ENCODE data around the gene ASCL2. TPM values are rescaled to one million over a fixed set of nuclear protein-coding genes. Genes with fewer than 3 reads are reported as not detected.

ASCL2 gene
- total RNA-seq, 1 experiment from 2014 or later, result not detected

- H3K9me2 ChIP-seq (replicated peaks; ENCODE audit: insufficient read depth, low read length), result no peaks in the 10 kb centered on the region
- no peaks in the 10 kb centered on the region for H3K9me3 ChIP-seq (ENCODE audit: low read length)
- H2AFZ ChIP-seq (ENCODE audit: low read length), result no peak overlapping the region
- H3K4me1 ChIP-seq (ENCODE audit: low read length), result peaks cover 20% of the 10 kb centered on the region
- DNase-seq, result no peak
- no peaks in the 10 kb centered on the region for H3K27me3 ChIP-seq (ENCODE audit: low read length)
- no peaks in the 10 kb centered on the region for H3K79me2 ChIP-seq (ENCODE audit: low read length)
- no peaks in the 10 kb centered on the region for H3K36me3 ChIP-seq (ENCODE audit: insufficient read depth, low read length)
- no peak overlapping the region for H3K4me2 ChIP-seq (ENCODE audit: low read depth, low read length, poor library complexity, severe bottlenecking)
- no peak overlapping the region for H3K9ac ChIP-seq (ENCODE audit: low read length)
- no peaks in the 10 kb centered on the region for H4K20me1 ChIP-seq (ENCODE audit: insufficient read depth, low read depth, low read length)
- no peak overlapping the region for H3K4me3 ChIP-seq (ENCODE audit: low read length)
- H3K27ac ChIP-seq (ENCODE audit: low read length), result no peak overlapping the region
Measured at GRCh38 chr11:2261436-2262230, 8.8 kb downstream of the ASCL2 start.

GRCh38 chr11:2260491-2261364 is 9.7 kb downstream of the ASCL2 start:
- DNase-seq, result no peak
- peaks cover 16% of the 10 kb centered on the region for H3K4me1 ChIP-seq (ENCODE audit: low read length)
- H3K27me3 ChIP-seq (ENCODE audit: low read length), result no peaks in the 10 kb centered on the region
- H3K9ac ChIP-seq (ENCODE audit: low read length), result no peak overlapping the region
- H3K79me2 ChIP-seq (ENCODE audit: low read length), result no peaks in the 10 kb centered on the region
- no peak overlapping the region for H3K27ac ChIP-seq (ENCODE audit: low read length)
- H3K4me2 ChIP-seq (ENCODE audit: low read depth, low read length, poor library complexity, severe bottlenecking), result no peak overlapping the region
- H3K9me2 ChIP-seq (replicated peaks; ENCODE audit: insufficient read depth, low read length), result no peaks in the 10 kb centered on the region
- H3K9me3 ChIP-seq (ENCODE audit: low read length), result no peaks in the 10 kb centered on the region
- H4K20me1 ChIP-seq (ENCODE audit: insufficient read depth, low read depth, low read length), result no peaks in the 10 kb centered on the region
- no peaks in the 10 kb centered on the region for H3K36me3 ChIP-seq (ENCODE audit: insufficient read depth, low read length)
- H2AFZ ChIP-seq (ENCODE audit: low read length), result no peak overlapping the region
- no peak overlapping the region for H3K4me3 ChIP-seq (ENCODE audit: low read length)

- DNase-seq, result no peak
- H4K20me1 ChIP-seq (ENCODE audit: insufficient read depth, low read depth, low read length), result no peaks in the 10 kb centered on the region
- no peak overlapping the region for H3K27ac ChIP-seq (ENCODE audit: low read length)
- peaks cover 9% of the 10 kb centered on the region for H3K4me1 ChIP-seq (ENCODE audit: low read length)
- no peaks in the 10 kb centered on the region for H3K27me3 ChIP-seq (ENCODE audit: low read length)
- no peaks in the 10 kb centered on the region for H3K9me3 ChIP-seq (ENCODE audit: low read length)
- H3K4me3 ChIP-seq (ENCODE audit: low read length), result no peak overlapping the region
- no peak overlapping the region for H3K9ac ChIP-seq (ENCODE audit: low read length)
- no peaks in the 10 kb centered on the region for H3K36me3 ChIP-seq (ENCODE audit: insufficient read depth, low read length)
- no peaks in the 10 kb centered on the region for H3K79me2 ChIP-seq (ENCODE audit: low read length)
- H2AFZ ChIP-seq (ENCODE audit: low read length), result no peak overlapping the region
- H3K9me2 ChIP-seq (replicated peaks; ENCODE audit: insufficient read depth, low read length), result no peaks in the 10 kb centered on the region
- H3K4me2 ChIP-seq (ENCODE audit: low read depth, low read length, poor library complexity, severe bottlenecking), result no peak overlapping the region
Measured at GRCh38 chr11:2259897-2260451, 10.4 kb downstream of the ASCL2 start.

- Histone ChIP-seq H3K79me2 (ENCODE audit: low read length) (no peaks in the 10 kb centered on the region), H3K9me3 (ENCODE audit: low read length) (no peaks in the 10 kb centered on the region), H3K4me2 (ENCODE audit: low read depth, low read length, poor library complexity, severe bottlenecking) (no peak overlapping the region), H3K36me3 (ENCODE audit: insufficient read depth, low read length) (no peaks in the 10 kb centered on the region), H3K9me2 (replicated peaks; ENCODE audit: insufficient read depth, low read length) (no peaks in the 10 kb centered on the region), H3K4me1 (ENCODE audit: low read length) (peaks cover 9% of the 10 kb centered on the region), H3K27ac (ENCODE audit: low read length) (no peak overlapping the region), H3K4me3 (ENCODE audit: low read length) (no peak overlapping the region), H4K20me1 (ENCODE audit: insufficient read depth, low read depth, low read length) (no peaks in the 10 kb centered on the region), H3K27me3 (ENCODE audit: low read length) (no peaks in the 10 kb centered on the region), H3K9ac (ENCODE audit: low read length) (no peak overlapping the region), H2AFZ (ENCODE audit: low read length) (no peak overlapping the region)
- DNase-seq, result no peak
Measured at GRCh38 chr11:2259466-2259830, 10.9 kb downstream of the ASCL2 start.

- Histone ChIP-seq H3K4me3 (ENCODE audit: low read length) (no peak overlapping the region), H4K20me1 (ENCODE audit: insufficient read depth, low read depth, low read length) (no peaks in the 10 kb centered on the region), H3K9me2 (replicated peaks; ENCODE audit: insufficient read depth, low read length) (no peaks in the 10 kb centered on the region), H3K9ac (ENCODE audit: low read length) (no peak overlapping the region), H3K27me3 (ENCODE audit: low read length) (no peaks in the 10 kb centered on the region), H3K36me3 (ENCODE audit: insufficient read depth, low read length) (no peaks in the 10 kb centered on the region), H3K27ac (ENCODE audit: low read length) (no peak overlapping the region), H2AFZ (ENCODE audit: low read length) (no peak overlapping the region), H3K9me3 (ENCODE audit: low read length) (no peaks in the 10 kb centered on the region), H3K79me2 (ENCODE audit: low read length) (no peaks in the 10 kb centered on the region), H3K4me1 (ENCODE audit: low read length) (peaks cover 9% of the 10 kb centered on the region), H3K4me2 (ENCODE audit: low read depth, low read length, poor library complexity, severe bottlenecking) (no peak overlapping the region)
- DNase-seq, result no peak
Measured at GRCh38 chr11:2258501-2259465, 11.6 kb downstream of the ASCL2 start.

DNA sequence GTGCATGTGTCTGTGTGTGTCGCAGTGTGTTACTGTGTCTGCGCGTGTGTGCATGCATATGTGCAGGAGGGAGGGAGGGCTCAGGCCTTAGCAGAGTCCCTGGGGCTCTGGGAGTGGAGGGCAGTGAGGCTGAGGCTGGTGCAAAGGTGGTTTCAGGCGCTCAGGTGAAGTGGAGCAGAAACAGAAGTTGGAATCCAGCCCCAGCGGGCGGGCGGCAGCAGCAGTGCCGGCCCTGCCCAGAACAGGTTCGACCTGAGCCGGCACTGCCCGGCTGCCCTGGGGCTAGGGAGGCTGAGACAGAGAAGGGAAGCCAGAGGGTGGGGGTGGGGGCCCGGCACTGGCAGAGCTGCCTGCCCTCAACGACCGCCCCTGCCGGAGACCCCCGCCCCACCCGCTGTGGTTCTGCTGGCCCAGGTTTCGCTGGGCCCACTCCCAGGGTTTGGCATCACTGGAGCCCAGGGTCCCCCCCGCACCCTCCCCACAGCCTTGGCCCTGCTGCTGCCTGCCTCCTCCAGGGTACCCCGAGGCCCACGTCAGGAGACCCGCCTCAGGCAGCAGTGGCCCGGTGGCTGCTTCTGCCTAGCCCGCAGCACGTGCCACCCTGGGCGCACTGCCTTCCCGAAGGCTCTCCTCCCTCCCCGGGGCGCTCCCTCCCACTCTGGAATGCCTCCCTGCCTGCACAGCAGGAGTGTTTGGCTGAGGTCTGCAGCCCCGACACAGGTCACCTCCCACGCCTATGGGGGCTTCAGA is 13.3 kb downstream of the ASCL2 start:
- Histone ChIP-seq H4K20me1 (ENCODE audit: insufficient read depth, low read depth, low read length) (no peaks in the 10 kb centered on the region), H3K9ac (ENCODE audit: low read length) (no peak overlapping the region), H3K9me3 (ENCODE audit: low read length) (no peaks in the 10 kb centered on the region), H3K27ac (ENCODE audit: low read length) (no peak overlapping the region), H3K9me2 (replicated peaks; ENCODE audit: insufficient read depth, low read length) (no peaks in the 10 kb centered on the region), H3K79me2 (ENCODE audit: low read length) (no peaks in the 10 kb centered on the region), H3K36me3 (ENCODE audit: insufficient read depth, low read length) (no peaks in the 10 kb centered on the region), H3K4me3 (ENCODE audit: low read length) (no peak overlapping the region), H3K4me1 (ENCODE audit: low read length) (peaks cover 9% of the 10 kb centered on the region), H2AFZ (ENCODE audit: low read length) (no peak overlapping the region), H3K27me3 (ENCODE audit: low read length) (no peaks in the 10 kb centered on the region), H3K4me2 (ENCODE audit: low read depth, low read length, poor library complexity, severe bottlenecking) (no peak overlapping the region)
- DNase-seq, result no peak

DNA sequence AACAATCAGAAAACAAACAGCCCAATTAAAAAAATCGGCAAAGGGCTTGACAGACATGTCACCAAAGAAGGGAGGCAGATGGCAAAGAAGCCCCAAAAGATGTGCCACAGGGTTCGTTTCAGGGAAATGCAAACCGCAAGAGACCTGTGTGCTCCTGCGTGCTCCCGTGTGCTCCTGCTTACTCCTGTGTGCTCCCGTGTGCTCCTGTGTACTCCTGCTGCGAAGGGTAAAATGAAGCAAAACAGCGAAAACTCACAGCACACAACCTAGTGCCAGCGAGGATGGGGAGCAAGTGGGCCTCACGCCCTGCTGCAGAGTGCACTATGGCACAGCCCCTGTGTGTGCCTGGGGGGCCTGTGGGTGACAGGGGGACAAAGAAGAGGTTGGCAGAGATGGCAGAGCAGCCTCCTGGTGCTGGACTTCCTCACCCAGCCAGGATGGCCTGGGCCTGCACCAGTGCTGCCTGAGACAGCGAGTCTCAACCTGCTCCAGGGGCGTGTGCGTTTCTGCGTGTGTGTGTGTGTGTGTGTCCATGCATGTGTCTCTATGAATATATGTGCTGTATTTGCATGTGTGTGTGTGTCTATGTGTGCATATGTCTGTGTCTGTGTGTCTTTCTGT is 14.0 kb downstream of the ASCL2 start:
- H2AFZ ChIP-seq (ENCODE audit: low read length), result no peak overlapping the region
- no peaks in the 10 kb centered on the region for H3K36me3 ChIP-seq (ENCODE audit: insufficient read depth, low read length)
- no peak overlapping the region for H3K4me3 ChIP-seq (ENCODE audit: low read length)

More for the DNA sequence above, 14.0 kb downstream of the ASCL2 start:
- no peak overlapping the region for H3K27ac ChIP-seq (ENCODE audit: low read length)
- DNase-seq, result no peak
- no peaks in the 10 kb centered on the region for H3K27me3 ChIP-seq (ENCODE audit: low read length)
- H3K4me1 ChIP-seq (ENCODE audit: low read length), result peaks cover 6% of the 10 kb centered on the region
- H3K9me3 ChIP-seq (ENCODE audit: low read length), result no peaks in the 10 kb centered on the region
- no peak overlapping the region for H3K9ac ChIP-seq (ENCODE audit: low read length)
- H3K79me2 ChIP-seq (ENCODE audit: low read length), result no peaks in the 10 kb centered on the region
- H4K20me1 ChIP-seq (ENCODE audit: insufficient read depth, low read depth, low read length), result no peaks in the 10 kb centered on the region
- H3K4me2 ChIP-seq (ENCODE audit: low read depth, low read length, poor library complexity, severe bottlenecking), result no peak overlapping the region
- no peaks in the 10 kb centered on the region for H3K9me2 ChIP-seq (replicated peaks; ENCODE audit: insufficient read depth, low read length)

Data from Karpas-422 (cell line).